Measurements from ENCODE around the gene KIAA0930. TPM values are rescaled to one million over a fixed set of nuclear protein-coding genes. Genes with fewer than 3 reads are reported as not detected.
"Not testable (repeated sequence)": the region's sequence is repeated elsewhere in the genome, so short reads cannot be mapped to it uniquely, and the experiment has no call there.

Gene KIAA0930
- total and polyA plus RNA-seq, 7 donors: 13.2 to 51.1 (median 23.4) TPM

DNA sequence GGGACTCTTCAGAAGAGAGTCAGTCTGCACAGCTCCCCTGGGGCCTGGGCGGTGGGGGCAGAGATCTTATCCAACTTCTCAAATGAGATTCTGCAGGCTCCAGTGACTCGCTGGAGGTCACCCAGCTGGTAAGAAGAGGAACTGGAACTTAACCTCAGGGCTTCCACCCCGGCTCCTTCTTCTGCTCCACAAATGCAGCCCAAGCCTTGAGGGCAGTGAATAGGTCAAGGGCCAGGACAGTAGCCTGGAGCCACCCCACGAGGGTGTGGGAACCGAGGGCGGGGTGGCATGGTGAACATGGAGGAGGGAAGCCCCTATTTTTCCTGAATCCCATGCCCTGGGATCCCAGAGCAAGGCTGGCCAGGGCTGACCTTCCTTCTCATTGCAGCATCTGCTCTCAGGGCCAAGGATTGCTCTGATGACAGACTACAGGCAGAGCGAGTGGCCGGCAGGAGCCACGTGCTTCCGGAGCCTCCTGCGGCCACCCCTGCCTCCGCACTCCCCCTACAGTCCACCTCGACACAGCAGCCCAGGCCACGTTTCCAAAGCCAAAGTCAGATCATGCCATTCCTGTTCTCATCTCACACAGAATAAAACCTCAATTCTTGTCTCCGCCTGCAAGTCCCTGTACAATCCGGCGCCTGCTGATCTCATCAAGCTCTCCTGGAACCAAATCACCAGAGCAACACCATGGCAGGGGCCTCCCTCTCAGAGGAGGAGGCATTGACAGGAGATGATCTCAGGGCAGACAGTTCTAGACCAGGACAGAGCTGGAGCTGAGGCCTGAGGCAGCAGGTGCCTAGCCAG lies 23.0 kb upstream of the KIAA0930 start:
- DNase-seq (peak; percentile 83 to 88), ATAC-seq (peak; percentile 92 to 98 (median 96))
- Histone ChIP-seq H3K27me3 (ENCODE audit: insufficient read depth in 3 of 3, low read length in 2 of 3) (no peaks in the 10 kb centered on the region), H3K4me3 (no peak overlapping the region), H3K27ac (peak overlapping the region; percentile 46), H3K9me3 (no peaks in the 10 kb centered on the region), H3K36me3 (ENCODE audit: insufficient read depth in 1 of 2, low read depth in 1 of 2) (no peaks in the 10 kb centered on the region), H3K4me1 (peaks cover 14% of the 10 kb centered on the region)
- intact Hi-C loops (cut with DNase I): loop anchor here in 1 of 2 donors (5.0 kb wide), 1 partner anchor 161 kb away; no protein-coding TSS in a partner anchor
- TF ChIP-seq, protein P1, sequence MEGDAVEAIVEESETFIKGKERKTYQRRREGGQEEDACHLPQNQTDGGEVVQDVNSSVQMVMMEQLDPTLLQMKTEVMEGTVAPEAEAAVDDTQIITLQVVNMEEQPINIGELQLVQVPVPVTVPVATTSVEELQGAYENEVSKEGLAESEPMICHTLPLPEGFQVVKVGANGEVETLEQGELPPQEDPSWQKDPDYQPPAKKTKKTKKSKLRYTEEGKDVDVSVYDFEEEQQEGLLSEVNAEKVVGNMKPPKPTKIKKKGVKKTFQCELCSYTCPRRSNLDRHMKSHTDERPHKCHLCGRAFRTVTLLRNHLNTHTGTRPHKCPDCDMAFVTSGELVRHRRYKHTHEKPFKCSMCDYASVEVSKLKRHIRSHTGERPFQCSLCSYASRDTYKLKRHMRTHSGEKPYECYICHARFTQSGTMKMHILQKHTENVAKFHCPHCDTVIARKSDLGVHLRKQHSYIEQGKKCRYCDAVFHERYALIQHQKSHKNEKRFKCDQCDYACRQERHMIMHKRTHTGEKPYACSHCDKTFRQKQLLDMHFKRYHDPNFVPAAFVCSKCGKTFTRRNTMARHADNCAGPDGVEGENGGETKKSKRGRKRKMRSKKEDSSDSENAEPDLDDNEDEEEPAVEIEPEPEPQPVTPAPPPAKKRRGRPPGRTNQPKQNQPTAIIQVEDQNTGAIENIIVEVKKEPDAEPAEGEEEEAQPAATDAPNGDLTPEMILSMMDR (IDR thresholded peaks at IDR 0.05): peak; percentile 62
- WGBS, 3 donors: 14 to 28% (median 17%) methylated on average over 16 to 17 of the region's 17 CpGs

DNA sequence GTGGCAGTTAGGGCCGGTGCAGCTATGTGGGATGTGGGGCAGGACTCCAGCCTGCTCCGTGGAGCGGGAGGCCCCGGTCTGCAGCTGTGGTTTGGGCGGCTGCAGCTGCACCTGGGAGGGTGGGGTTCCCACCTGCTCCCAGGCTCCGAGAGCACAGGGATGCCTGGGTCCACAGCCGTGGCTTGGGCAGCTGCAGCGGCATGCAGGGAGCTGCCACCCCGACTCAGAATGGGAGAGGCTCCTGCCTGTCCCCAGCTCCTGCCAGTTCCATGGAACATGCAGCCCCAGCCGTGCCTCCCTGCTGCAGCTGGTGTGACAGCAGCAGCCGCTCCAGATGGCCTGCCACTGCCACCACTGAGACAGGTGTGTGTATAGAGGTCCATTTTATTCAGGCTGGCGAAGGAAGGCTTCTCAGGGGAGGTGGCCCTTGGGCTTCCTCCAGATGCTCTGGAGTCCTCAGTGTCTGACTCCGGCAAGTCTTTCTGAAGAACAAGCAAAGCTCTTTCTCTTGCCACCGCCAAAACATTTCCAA lies 22.3 kb upstream of the KIAA0930 start:
- ATAC-seq: no peak
- H3K4me1 ChIP-seq: peaks cover 13% of the 10 kb centered on the region
- WGBS, 3 donors: 46 to 65% (median 59%) methylated on average over 12 to 14 of the region's 14 CpGs
- H3K9me3 ChIP-seq: no peaks in the 10 kb centered on the region
- H3K27ac ChIP-seq: peak overlapping the region; percentile 46
- no peaks in the 10 kb centered on the region for H3K36me3 ChIP-seq (ENCODE audit: insufficient read depth in 1 of 2, low read depth in 1 of 2)
- no peaks in the 10 kb centered on the region for H3K27me3 ChIP-seq (ENCODE audit: insufficient read depth in 3 of 3, low read length in 2 of 3)
- DNase-seq: no peak
- intact Hi-C loops (cut with DNase I): loop anchor here in 1 of 2 donors (5.0 kb wide), 1 partner anchor 161 kb away; no protein-coding TSS in a partner anchor
- no peak overlapping the region for H3K4me3 ChIP-seq
- TF ChIP-seq, protein P1 (IDR thresholded peaks at IDR 0.05): no peak

DNA sequence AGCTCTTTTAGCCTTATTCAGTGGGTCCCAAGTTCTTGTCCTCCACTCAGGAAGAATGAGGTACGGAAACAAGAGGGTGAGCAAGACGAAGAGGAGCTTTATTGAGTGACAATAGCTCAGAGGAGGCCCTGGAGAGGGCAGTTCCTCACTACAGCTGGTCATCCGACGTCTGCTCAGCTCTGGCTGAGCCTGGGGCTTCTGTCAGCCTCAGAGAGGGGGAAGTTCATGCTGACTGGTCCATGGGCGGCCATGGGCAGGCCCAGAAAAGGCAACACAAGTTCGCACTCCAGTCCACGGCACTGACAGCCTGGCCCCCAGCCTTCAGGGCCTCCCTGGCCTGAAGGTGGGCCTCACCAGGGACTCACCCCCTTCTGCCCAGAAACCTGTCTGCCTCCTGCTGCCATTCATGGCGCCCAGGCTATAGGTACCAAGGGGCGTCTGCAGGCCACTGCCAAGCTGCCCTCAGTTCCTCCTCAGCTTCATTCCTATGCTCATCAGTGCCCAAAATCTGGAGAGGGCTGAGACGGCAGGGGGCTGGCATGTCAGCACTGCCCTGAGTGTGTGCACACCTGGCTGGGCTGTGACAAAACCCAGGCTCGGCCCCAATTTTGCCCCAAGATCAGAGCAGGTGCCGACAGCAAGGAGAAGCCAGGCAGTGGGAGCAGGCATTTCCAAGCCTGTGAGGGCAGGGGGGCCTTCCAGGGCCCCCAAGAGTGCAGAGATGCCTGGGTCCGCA lies 21.7 kb upstream of the KIAA0930 start:
- Histone ChIP-seq H3K27me3 (ENCODE audit: insufficient read depth in 3 of 3, low read length in 2 of 3) (no peaks in the 10 kb centered on the region), H3K9me3 (no peaks in the 10 kb centered on the region), H3K4me1 (peaks cover 13% of the 10 kb centered on the region), H3K4me3 (no peak overlapping the region), H3K27ac (no peak overlapping the region), H3K36me3 (ENCODE audit: insufficient read depth in 1 of 2, low read depth in 1 of 2) (no peaks in the 10 kb centered on the region)
- TF ChIP-seq, protein P1 (IDR thresholded peaks at IDR 0.05): no peak
- DNase-seq (no peak), ATAC-seq (no peak)
- 74 to 81% (median 78%) methylated on average over 13 of the region's 13 CpGs for WGBS, 3 donors
- intact Hi-C loops (cut with DNase I): loop anchor here in 1 of 2 donors (5.0 kb wide), 1 partner anchor 160 kb away; no protein-coding TSS in a partner anchor

DNA sequence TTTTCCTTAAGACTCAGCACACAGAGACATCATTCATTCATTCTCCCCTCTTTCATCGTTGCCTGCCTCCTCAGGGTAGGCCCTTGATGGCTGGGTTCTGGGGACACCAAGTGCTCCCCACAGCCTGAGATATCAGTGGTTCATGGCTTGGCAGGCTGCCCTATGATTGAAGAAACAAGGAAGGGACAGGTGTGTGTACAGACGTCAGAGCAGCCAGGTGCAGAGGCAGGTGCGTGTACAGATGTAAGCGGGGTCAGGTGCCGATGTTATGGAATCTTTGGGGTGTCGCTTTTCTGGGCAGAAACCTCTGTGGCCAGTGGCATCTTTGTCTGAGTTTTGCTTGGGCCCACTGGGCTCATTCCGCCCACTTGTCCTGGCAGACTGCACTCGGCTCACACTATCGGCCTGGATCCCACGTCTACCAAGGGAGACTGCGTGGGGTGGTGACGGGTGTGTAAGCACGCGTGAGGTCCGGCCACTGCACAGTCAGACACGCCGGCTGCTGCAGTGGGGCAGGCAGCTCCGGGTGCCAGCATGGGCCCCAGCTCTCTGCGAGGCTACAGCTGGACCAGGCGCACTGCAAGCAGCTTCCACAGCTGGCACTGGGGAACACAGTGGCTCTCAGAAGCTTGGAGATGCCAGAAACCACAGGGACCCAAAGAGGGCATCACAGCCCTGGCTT lies 20.9 kb upstream of the KIAA0930 start:
- Histone ChIP-seq H3K4me3 (no peak overlapping the region), H3K27me3 (ENCODE audit: insufficient read depth in 3 of 3, low read length in 2 of 3) (no peaks in the 10 kb centered on the region), H3K9me3 (no peaks in the 10 kb centered on the region), H3K4me1 (peaks cover 13% of the 10 kb centered on the region), H3K27ac (no peak overlapping the region), H3K36me3 (ENCODE audit: insufficient read depth in 1 of 2, low read depth in 1 of 2) (no peaks in the 10 kb centered on the region)
- ATAC-seq (no peak), DNase-seq (no peak)
- intact Hi-C loops (cut with DNase I): loop anchor here in 1 of 2 donors (5.0 kb wide), 1 partner anchor 159 kb away; no protein-coding TSS in a partner anchor
- 69 to 85% (median 75%) methylated on average over 20 of the region's 20 CpGs for WGBS, 3 donors
- TF ChIP-seq, protein P1 (IDR thresholded peaks at IDR 0.05): no peak

DNA sequence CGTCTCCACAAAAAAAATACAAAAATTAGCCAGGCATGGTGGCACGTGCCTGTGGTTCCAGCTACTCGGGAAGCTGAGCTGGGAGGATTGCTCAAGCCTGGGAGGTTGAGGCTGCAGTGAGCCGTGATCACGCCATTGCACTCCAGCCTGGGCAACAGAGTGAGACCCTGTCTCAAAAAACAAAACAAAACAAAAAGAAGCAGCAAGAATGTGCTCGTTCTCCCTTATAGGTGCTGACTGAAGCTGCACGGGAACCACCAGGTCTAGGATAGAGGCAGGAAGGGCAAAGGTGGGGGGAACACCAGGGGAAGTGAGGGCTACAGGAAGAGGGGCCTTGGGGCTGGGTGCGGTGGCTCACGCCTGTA lies 19.7 kb upstream of the KIAA0930 start:
- H3K9me3 ChIP-seq; H3K4me3 ChIP-seq; H3K36me3 ChIP-seq (ENCODE audit: insufficient read depth in 1 of 2, low read depth in 1 of 2); H3K27me3 ChIP-seq (ENCODE audit: insufficient read depth in 3 of 3, low read length in 2 of 3); ATAC-seq; H3K27ac ChIP-seq; DNase-seq: not testable (repeated sequence)
- H3K4me1 ChIP-seq: peaks cover 13% of the 10 kb centered on the region
- WGBS, 3 donors: 71 to 92% (median 86%) methylated on average over 5 to 9 of the region's 9 CpGs
- intact Hi-C loops (cut with DNase I): loop anchor here in 1 of 2 donors (5.0 kb wide), 1 partner anchor 158 kb away; no protein-coding TSS in a partner anchor

Data from psoas muscle (tissue), 8 donors.